Neural cell (in vitro differentiated cells): ENCODE results near the gene ELMO1. TPM values are rescaled to one million over a fixed set of nuclear protein-coding genes. Genes with fewer than 3 reads are reported as not detected.

Experiments
- H2AFZ ChIP-seq: fragments of 200-600, 300-800 bp; sonication (generic), shearing (Covaris generic); 2 replicates; pipeline ENCODE4 v1.6.0; 2014; ENCODE audit warnings: low read depth, mild to moderate bottlenecking, antibody characterized with exemption, low read length, moderate library complexity
- H3F3A ChIP-seq: fragments of 200-600 bp; shearing (Covaris generic); 2 replicates; pipeline ENCODE4 v1.6.1; 2016; ENCODE audit warnings: mild to moderate bottlenecking, moderate library complexity, mixed read lengths, antibody characterized with exemption, low read length; ENCODE audit not compliant: insufficient read depth, poor library complexity, severe bottlenecking
- H3K27ac ChIP-seq: fragments of 200-600, 300-800 bp; sonication (generic), shearing (Covaris generic); 2 replicates; pipeline ENCODE4 v1.5.1; 2014; ENCODE audit warnings: mild to moderate bottlenecking, low read length, moderate library complexity
- H3K27me3 ChIP-seq: fragments of 300-800, 200-600 bp; sonication (generic), shearing (Covaris generic); 2 replicates; pipeline ENCODE4 v1.6.0; 2014; ENCODE audit warnings: mild to moderate bottlenecking, low read depth, low read length, moderate library complexity; ENCODE audit not compliant: insufficient read depth
- H3K36me3 ChIP-seq: fragments of 300-800, 200-600 bp; sonication (generic), shearing (Covaris generic); 2 replicates; pipeline ENCODE4 v1.5.1; 2014; ENCODE audit warnings: mild to moderate bottlenecking, antibody characterized with exemption, low read length, moderate library complexity; ENCODE audit not compliant: insufficient read depth
- H3K4me2 ChIP-seq: fragments of 300-800, 200-600 bp; sonication (generic), shearing (Covaris generic); 2 replicates; pipeline ENCODE4 v1.6.0; 2014; ENCODE audit warnings: mild to moderate bottlenecking, low read length
- H3K4me3 ChIP-seq: fragments of 300-800, 200-600 bp; sonication (generic), shearing (Covaris generic); 2 replicates; pipeline ENCODE4 v1.5.1; 2014; ENCODE audit warnings: mild to moderate bottlenecking, low read length, moderate library complexity
- H3K79me2 ChIP-seq: fragments of 200-600 bp; shearing (Covaris generic); replicated peaks from 2 replicates; pipeline ENCODE4 v1.6.0; 2014; ENCODE audit warnings: mild to moderate bottlenecking, low read length, moderate library complexity; ENCODE audit not compliant: insufficient read depth
- H3K9ac ChIP-seq: fragments of 300-800, 200-600 bp; sonication (generic), shearing (Covaris generic); 2 replicates; pipeline ENCODE4 v1.6.1; 2016; ENCODE audit warnings: mild to moderate bottlenecking, low read length, mixed read lengths
- H3K9me2 ChIP-seq: fragments of 200-600 bp; shearing (Covaris generic); 2 replicates; pipeline ENCODE4 v1.6.1; 2016; ENCODE audit warnings: mild to moderate bottlenecking, low read length, mixed read lengths; ENCODE audit not compliant: insufficient read depth
- H3K9me3 ChIP-seq: fragments of 200-600, 300-800 bp; sonication (generic), shearing (Covaris generic); 2 replicates; pipeline ENCODE4 v1.6.1; 2016; ENCODE audit warnings: mild to moderate bottlenecking, mixed run types, low read length, moderate library complexity, mixed read lengths
- H4K20me1 ChIP-seq: fragments of 200-600 bp; shearing (Covaris generic); 2 replicates; pipeline ENCODE4 v1.6.1; 2016; ENCODE audit warnings: mild to moderate bottlenecking, mixed run types; ENCODE audit not compliant: insufficient read depth
- EP300 ChIP-seq: fragments of 450-650 bp; conservative IDR thresholded peaks from 2 replicates; pipeline ENCODE4 v1.6.1; 2014; ENCODE audit warnings: antibody characterized with exemption, mild to moderate bottlenecking, moderate library complexity; ENCODE audit not compliant: poor library complexity, severe bottlenecking
- EZH2 ChIP-seq: fragments of 200-600, 300-800 bp; shearing (Covaris generic), sonication (generic); IDR thresholded peaks from 2 replicates; pipeline ENCODE4 v1.6.1; 2014; ENCODE audit warnings: antibody characterized with exemption, low read length, borderline replicate concordance, mild to moderate bottlenecking; ENCODE audit not compliant: insufficient read depth, poor library complexity, severe bottlenecking
- MXI1 ChIP-seq: fragments of 450-650 bp; conservative IDR thresholded peaks from 2 replicates; pipeline ENCODE4 v1.6.1; 2014; ENCODE audit warnings: antibody characterized with exemption, mild to moderate bottlenecking; ENCODE audit not compliant: poor library complexity, severe bottlenecking
- POLR2AphosphoS5 ChIP-seq: IDR thresholded peaks from 2 replicates; pipeline ENCODE4 v1.6.1; 2012
- RAD21 ChIP-seq: fragments of 450-650 bp; conservative IDR thresholded peaks from 2 replicates; pipeline ENCODE4 v1.6.1; 2014; ENCODE audit warnings: antibody characterized with exemption, mild to moderate bottlenecking, moderate library complexity
- SMC3 ChIP-seq: fragments of 450-650 bp; conservative IDR thresholded peaks from 2 replicates; pipeline ENCODE4 v1.6.1; 2014; ENCODE audit warnings: antibody characterized with exemption, mild to moderate bottlenecking, moderate library complexity; ENCODE audit not compliant: poor library complexity
- TAF1 ChIP-seq: IDR thresholded peaks from 2 replicates; pipeline ENCODE4 v1.6.1; 2012; ENCODE audit warnings: low read depth
- polyA plus RNA-seq: library from polyadenylated mRNA; depleted of rRNA; stranded (reverse); fragments of >200 nt; gene quantifications from 2 replicates; pipeline ENCODE4 v1.2.3, GENCODE V29; 2014
- TF ChIP-seq, protein P1 (sequence below): fragments of 450-650 bp; IDR thresholded peaks from 2 replicates; pipeline ENCODE4 v1.5.1; 2014; ENCODE audit warnings: antibody characterized with exemption, mild to moderate bottlenecking, moderate library complexity; ENCODE audit not compliant: poor library complexity, severe bottlenecking
- TF ChIP-seq, protein P2 (sequence below): IDR thresholded peaks from 2 replicates; pipeline ENCODE4 v1.6.1; 2012; ENCODE audit warnings: borderline replicate concordance

Gene ELMO1
- polyA plus RNA-seq, 1 donor from 2014 or later = 12.2 TPM

GRCh38 chr7:37037286-37037685 lies 411.4 kb downstream of the ELMO1 start:
- no peak for TF ChIP-seq MXI1
- TF ChIP-seq EZH2 = no peak
- TF ChIP-seq, protein P1, sequence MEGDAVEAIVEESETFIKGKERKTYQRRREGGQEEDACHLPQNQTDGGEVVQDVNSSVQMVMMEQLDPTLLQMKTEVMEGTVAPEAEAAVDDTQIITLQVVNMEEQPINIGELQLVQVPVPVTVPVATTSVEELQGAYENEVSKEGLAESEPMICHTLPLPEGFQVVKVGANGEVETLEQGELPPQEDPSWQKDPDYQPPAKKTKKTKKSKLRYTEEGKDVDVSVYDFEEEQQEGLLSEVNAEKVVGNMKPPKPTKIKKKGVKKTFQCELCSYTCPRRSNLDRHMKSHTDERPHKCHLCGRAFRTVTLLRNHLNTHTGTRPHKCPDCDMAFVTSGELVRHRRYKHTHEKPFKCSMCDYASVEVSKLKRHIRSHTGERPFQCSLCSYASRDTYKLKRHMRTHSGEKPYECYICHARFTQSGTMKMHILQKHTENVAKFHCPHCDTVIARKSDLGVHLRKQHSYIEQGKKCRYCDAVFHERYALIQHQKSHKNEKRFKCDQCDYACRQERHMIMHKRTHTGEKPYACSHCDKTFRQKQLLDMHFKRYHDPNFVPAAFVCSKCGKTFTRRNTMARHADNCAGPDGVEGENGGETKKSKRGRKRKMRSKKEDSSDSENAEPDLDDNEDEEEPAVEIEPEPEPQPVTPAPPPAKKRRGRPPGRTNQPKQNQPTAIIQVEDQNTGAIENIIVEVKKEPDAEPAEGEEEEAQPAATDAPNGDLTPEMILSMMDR = no peak
- no peak for TF ChIP-seq POLR2AphosphoS5

DNA sequence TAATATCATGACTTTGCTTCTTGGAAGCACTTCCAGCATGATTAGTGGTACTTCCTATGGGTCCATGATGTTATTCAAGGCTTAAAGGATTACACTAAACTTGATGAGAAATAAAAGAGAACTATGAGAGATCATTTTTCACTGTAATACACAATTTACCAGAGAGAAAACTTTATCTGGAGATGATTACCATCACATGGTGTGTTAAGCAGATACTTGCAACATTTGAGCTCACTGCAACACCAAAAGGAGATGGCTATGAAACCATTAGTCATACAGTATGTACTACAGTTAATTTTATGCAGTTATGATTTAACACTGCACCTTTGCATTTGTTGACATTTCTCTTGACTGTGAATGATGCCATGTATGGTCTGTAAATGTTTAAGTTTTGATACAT lies 413.0 kb downstream of the ELMO1 start:
- Histone ChIP-seq H3F3A (no peaks in the 10 kb centered on the region), H3K4me2 (no peak overlapping the region), H3K9me3 (no peaks in the 10 kb centered on the region), H3K4me3 (no peak overlapping the region), H3K27ac (no peak overlapping the region), H2AFZ (no peak overlapping the region), H3K9ac (no peak overlapping the region), H3K79me2 (no peaks in the 10 kb centered on the region), H3K9me2 (no peaks in the 10 kb centered on the region), H3K27me3 (no peaks in the 10 kb centered on the region), H3K36me3 (no peaks in the 10 kb centered on the region), H4K20me1 (no peaks in the 10 kb centered on the region)
- TF ChIP-seq MXI1 (no peak), RAD21 (no peak), EZH2 (no peak), POLR2AphosphoS5 (no peak), SMC3 (no peak), EP300 (no peak), TAF1 (no peak)
- TF ChIP-seq, protein P1 = no peak
- TF ChIP-seq, protein P2, sequence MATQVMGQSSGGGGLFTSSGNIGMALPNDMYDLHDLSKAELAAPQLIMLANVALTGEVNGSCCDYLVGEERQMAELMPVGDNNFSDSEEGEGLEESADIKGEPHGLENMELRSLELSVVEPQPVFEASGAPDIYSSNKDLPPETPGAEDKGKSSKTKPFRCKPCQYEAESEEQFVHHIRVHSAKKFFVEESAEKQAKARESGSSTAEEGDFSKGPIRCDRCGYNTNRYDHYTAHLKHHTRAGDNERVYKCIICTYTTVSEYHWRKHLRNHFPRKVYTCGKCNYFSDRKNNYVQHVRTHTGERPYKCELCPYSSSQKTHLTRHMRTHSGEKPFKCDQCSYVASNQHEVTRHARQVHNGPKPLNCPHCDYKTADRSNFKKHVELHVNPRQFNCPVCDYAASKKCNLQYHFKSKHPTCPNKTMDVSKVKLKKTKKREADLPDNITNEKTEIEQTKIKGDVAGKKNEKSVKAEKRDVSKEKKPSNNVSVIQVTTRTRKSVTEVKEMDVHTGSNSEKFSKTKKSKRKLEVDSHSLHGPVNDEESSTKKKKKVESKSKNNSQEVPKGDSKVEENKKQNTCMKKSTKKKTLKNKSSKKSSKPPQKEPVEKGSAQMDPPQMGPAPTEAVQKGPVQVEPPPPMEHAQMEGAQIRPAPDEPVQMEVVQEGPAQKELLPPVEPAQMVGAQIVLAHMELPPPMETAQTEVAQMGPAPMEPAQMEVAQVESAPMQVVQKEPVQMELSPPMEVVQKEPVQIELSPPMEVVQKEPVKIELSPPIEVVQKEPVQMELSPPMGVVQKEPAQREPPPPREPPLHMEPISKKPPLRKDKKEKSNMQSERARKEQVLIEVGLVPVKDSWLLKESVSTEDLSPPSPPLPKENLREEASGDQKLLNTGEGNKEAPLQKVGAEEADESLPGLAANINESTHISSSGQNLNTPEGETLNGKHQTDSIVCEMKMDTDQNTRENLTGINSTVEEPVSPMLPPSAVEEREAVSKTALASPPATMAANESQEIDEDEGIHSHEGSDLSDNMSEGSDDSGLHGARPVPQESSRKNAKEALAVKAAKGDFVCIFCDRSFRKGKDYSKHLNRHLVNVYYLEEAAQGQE = no peak

More at GRCh38 chr7:37037286-37037685, 411.4 kb downstream of the ELMO1 start:
- H4K20me1 ChIP-seq = no peaks in the 10 kb centered on the region
- no peaks in the 10 kb centered on the region for H3K9me2 ChIP-seq
- no peaks in the 10 kb centered on the region for H3K27me3 ChIP-seq
- no peak overlapping the region for H3K4me2 ChIP-seq
- no peaks in the 10 kb centered on the region for H3K79me2 ChIP-seq
- no peaks in the 10 kb centered on the region for H3F3A ChIP-seq
- no peaks in the 10 kb centered on the region for H3K36me3 ChIP-seq
- H2AFZ ChIP-seq = no peak overlapping the region
- no peaks in the 10 kb centered on the region for H3K9me3 ChIP-seq
- H3K9ac ChIP-seq = no peak overlapping the region
- H3K4me3 ChIP-seq = no peak overlapping the region
- H3K27ac ChIP-seq = no peak overlapping the region
